Putamen (tissue), 1 donor: ENCODE results near the gene TAS2R39.

ENCODE experiments used
- DNase-seq: peaks from one replicate; pipeline ENCODE4 v3.0.0-alpha.2; 2016; ENCODE audit warnings: low spot score

Gene TAS2R39

DNA sequence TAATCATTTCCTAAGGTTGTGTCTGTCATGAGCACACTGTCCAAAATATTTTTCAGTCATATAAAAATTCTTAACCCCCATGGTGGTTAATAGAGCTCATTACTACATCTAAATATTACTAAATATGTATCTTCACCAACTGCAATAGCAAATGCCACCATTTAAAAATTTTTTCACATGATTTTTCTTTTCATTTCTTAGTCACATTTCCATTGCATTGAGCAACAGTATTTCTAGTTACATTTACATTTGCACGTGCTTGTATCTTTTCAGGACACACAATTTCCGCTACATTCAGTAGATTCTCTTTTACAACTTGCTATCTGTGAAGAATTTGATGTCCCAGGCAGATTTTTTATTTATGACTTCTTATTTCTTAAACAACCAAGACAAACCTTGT is 33.5 kb downstream of the TAS2R39 start:
- no peak for DNase-seq

DNA sequence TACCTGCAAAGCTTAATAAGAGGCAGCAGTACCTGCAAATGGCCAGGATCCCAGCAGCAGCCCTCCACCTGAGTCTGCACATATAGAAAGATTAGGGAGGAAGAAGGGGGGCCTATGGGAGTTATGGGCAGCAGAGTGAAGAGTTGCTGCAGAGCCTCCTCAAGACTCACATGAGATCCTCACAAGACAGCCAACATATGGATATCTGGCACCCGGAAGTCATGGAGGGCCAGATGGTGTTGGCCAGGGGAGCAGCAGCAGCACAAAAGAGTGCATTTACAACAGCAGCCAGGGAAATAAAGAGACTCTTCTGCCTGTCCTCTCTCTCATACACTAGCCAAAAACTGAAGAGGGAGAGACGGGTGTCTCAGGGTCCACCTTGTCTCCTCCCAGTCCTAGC is 34.6 kb downstream of the TAS2R39 start:
- DNase-seq = no peak

DNA sequence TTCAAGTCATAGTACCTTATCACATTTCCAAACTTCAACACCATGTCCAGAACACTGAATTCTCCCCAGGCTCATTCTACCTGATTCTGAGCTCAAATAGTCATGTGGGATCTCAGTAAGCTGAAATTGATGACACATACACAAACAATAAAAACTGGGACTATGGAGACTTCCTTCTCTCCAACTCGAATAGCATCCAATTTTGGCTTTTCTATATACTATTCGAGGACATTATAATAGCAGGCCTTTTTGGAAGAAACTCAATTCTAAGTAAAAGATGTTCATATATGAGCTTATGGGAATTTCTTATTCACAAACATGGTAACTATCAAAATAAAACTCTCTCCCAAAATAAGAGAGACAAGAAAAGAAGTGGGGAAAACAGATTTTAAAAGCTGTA is 38.1 kb downstream of the TAS2R39 start:
- DNase-seq = no peak

DNA sequence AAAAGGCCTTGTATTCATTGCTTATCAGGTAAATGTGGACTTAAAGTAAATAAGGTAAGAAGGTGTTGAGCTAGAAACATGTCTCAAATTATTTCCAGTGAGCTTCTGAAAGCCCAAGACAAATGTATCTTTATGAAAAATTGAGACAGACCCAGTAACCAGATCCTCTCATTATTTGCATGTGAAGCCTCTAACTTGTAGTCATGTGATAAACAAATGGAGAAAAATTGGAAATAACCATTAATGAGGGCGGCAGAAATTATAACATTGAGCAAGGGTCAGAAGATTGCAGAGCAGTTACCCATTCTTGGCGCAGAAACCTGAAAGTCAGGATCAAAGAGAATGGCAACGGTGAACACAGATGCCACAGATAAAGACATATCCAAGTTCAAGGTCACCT is 38.5 kb downstream of the TAS2R39 start, which contains the start of gene TAS2R40:
TSS of gene TAS2R40 (plus strand) at position 301 of the 400 bp plus-strand sequence. CDS start at position 343, 42 bp downstream.
- DNase-seq = no peak

DNA sequence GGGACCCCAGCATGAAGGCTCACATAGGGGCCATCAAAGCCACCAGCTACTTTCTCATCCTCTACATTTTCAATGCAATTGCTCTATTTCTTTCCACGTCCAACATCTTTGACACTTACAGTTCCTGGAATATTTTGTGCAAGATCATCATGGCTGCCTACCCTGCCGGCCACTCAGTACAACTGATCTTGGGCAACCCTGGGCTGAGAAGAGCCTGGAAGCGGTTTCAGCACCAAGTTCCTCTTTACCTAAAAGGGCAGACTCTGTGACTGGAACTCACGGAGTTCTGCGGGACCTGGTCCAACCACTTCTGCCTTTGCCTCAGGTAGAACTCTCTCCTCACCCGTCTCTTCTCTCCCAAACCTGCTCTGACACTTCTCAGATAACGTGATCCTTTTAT is 39.6 kb downstream of the TAS2R39 start:
- no peak for DNase-seq

DNA sequence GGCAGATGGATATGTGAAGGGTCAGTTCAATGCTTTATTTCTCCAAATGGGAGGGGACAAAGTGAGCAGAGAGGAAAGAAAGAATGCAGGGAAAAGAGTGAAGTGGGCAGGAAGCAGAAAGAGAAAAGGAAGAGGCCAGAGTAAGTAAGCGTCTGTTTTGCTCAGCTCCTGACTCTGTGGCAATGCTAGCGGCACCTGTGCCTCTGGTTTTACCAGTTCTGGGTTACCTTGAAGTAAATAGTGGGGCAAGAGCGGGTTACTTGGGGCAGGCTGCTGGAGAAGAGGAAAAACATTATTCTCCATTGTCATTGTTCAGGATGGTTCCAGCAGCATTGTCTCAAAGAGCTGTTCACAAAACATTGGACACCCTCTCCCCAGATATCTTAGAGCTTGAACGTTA is 40.6 kb downstream of the TAS2R39 start:
- no peak for DNase-seq

DNA sequence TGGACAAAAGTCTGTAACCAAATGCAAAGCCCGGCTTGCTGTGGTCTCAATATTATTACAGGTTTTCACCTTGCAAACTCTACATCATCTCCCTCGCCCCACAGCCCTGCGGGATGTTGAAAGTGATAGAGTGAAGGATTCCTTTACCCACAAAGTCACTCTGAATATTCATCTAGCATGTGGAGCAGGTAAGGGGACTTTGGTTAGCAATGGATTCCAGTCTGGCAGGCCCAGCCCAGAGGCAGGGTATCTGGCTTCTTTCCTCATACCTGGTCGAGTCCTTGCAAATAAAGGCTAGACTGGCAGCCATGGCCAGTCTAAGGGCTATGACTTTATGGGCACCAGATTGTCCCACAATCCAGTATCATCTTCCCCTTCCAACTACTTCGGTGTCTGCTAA is 41.8 kb downstream of the TAS2R39 start:
- no peak for DNase-seq

DNA sequence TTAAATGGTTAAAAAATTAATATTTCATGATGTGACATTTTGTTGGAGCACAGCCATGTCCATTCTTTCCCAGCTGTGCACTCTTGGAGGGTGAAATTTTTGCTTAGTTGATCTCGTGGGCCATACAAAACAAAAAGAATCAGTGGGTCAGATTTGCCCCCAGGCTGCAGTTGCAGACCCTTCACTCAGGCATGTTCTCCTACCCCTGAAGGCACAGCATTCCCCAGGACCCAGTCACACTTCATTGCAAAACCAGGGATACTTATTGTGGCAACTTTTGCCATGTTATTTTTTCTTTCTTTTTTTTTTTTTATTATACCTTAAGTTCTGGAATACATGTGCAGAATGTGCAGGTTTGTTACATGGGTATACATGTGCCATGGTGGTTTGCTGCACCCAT is 44.6 kb downstream of the TAS2R39 start:
- DNase-seq = no peak

DNA sequence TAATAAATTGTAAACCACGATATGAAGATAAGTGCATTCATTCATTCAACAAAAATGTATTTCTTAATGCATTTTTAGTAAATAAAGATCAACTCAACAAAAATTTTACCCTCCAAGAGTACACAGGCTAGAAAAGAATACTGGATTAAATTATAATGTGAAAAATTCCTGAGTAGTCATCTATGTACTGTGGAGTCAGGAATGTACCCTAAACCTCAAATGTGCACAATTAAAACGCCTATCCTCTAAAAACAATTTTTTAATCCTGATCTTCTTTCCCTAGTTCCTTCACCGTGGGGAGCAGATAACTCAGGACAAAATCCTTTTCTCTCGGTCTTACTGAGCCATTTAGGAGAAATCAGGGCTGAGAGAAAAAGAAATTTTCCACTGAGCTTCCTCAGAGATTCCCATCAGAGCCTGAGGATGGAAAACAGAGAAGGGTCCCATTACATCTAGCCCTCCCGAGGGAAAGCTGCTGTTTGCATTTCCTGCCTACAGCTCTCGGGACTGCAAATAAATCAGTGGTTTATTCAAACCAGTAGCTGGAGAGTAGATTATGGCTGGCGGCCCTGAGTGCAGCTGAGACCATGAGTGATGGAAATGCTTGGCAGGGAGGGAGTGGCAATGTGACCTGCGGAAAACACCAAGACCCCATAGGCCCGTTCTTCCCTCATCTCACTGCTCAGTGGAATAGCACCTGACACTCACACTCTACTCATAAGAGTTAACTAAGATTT is 46.0 kb downstream of the TAS2R39 start:
- DNase-seq = peak; percentile 17

DNA sequence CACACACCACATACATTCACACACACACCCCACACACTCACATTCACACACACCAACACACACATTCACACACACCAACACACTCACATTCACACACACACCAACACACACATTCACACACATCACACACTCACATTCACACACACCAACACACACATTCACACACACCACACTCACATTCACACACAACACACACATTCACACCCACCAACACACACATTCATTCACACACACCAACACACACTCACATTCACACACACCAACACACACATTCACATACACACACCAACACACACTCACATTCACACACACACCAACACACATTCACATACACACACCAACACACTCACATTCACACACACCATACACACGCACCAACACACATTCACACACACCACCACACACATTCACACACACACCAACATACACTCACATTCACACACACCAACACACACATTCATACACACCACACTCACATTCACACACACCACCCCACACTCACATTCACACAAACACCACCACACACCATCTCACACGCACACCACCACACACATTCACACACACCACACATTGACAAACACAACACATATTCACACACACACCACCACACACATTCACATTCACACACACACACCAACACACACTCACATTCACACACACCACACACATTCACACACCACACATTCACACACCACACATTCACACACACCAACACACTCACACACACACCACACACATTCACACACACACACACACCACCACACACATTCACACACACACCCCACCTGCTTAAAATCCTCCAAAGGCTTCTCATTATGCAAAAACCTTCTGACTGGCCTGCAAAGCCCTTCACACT is 47.6 kb downstream of the TAS2R39 start:
- DNase-seq = no peak
